ENCODE measurements around the gene COA1.

- TF ChIP-seq, protein P1, sequence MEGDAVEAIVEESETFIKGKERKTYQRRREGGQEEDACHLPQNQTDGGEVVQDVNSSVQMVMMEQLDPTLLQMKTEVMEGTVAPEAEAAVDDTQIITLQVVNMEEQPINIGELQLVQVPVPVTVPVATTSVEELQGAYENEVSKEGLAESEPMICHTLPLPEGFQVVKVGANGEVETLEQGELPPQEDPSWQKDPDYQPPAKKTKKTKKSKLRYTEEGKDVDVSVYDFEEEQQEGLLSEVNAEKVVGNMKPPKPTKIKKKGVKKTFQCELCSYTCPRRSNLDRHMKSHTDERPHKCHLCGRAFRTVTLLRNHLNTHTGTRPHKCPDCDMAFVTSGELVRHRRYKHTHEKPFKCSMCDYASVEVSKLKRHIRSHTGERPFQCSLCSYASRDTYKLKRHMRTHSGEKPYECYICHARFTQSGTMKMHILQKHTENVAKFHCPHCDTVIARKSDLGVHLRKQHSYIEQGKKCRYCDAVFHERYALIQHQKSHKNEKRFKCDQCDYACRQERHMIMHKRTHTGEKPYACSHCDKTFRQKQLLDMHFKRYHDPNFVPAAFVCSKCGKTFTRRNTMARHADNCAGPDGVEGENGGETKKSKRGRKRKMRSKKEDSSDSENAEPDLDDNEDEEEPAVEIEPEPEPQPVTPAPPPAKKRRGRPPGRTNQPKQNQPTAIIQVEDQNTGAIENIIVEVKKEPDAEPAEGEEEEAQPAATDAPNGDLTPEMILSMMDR (conservative IDR thresholded peaks at IDR 0.05; ENCODE audit: low read length): no peak
- TF ChIP-seq EZH2phosphoT487 (IDR thresholded peaks at IDR 0.05; ENCODE audit: borderline replicate concordance, low read depth, low read length): no peak
Measured at GRCh38 chr7:43764039-43764761, 34.9 kb upstream of the COA1 start.
